Muscle of back (tissue), 11 donors: ENCODE results near the gene NFATC1. TPM values are rescaled to one million over a fixed set of nuclear protein-coding genes. Genes with fewer than 3 reads are reported as not detected.

Source experiments
- DNase-seq, 3 donors: peaks; one replicate each; pipeline versions ENCODE4 v3.0.0 to v3.0.0-alpha.2; 2013
- polyA plus RNA-seq, 10 donors: library from polyadenylated mRNA; unstranded; fragments of 120-200 nt; gene quantifications; one replicate each; pipeline ENCODE4 v1.2.1, GENCODE V29; 2013; ENCODE audit not compliant: insufficient read length in 10 of 10

The NFATC1 gene
- polyA plus RNA-seq, 10 donors = 10.5 to 19.4 (median 12.7) TPM

DNA sequence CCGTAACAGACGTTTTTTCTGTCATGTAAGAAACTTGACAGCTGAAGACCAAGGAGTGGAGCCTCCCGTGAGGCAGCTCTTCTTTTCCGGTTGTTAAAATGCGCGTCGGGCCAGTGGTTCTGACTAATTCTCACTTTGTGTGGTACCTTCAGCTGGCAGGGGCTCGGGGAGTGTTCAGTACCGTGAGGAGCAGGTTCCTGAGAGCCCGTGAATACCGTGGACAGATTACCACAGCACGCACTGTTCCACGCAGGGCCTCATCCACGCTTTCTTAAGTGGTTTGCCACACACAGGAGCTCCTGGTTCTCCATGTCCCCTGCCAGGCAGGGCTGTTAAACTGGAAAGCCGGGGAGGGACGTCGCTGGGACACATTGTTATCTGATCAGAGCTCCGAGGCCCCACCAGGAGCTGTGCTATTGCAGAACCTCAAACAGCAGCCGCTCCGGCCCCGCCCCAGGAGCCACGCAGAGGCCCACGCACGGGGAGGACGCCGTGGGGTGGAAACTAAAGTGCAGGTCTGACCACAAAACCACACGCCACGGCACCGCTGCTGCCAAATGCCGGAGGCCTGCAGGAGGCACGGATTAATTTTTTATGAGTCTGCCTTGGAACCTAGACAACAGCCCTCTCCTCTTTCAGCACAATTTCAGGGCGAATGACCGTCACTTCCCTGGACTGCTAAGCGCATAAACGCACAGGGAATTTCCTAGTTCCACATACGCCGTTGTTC lies 43.3 kb downstream of the NFATC1 start:
- DNase-seq = peak; percentile 41 to 85 (median 72)

DNA sequence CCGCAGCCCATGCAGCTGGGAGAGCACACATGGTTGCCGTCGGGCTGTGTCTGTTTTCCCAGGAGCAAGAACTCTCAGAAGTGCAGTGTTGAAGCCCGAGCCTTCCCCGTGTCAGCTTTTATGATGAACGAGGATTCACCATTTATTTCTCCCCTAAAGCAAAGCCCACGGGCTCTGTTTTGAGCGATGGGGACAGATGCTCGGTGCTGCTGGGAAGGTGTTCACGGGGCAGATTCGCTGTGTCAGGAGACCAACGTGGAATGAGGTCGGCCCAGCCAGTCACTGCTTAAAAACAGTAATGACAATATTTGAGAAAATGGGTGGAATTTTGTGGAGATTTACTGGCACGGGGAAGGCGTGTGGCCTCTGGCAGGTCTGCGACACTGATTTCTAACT lies 43.9 kb downstream of the NFATC1 start:
- DNase-seq = no peak

DNA sequence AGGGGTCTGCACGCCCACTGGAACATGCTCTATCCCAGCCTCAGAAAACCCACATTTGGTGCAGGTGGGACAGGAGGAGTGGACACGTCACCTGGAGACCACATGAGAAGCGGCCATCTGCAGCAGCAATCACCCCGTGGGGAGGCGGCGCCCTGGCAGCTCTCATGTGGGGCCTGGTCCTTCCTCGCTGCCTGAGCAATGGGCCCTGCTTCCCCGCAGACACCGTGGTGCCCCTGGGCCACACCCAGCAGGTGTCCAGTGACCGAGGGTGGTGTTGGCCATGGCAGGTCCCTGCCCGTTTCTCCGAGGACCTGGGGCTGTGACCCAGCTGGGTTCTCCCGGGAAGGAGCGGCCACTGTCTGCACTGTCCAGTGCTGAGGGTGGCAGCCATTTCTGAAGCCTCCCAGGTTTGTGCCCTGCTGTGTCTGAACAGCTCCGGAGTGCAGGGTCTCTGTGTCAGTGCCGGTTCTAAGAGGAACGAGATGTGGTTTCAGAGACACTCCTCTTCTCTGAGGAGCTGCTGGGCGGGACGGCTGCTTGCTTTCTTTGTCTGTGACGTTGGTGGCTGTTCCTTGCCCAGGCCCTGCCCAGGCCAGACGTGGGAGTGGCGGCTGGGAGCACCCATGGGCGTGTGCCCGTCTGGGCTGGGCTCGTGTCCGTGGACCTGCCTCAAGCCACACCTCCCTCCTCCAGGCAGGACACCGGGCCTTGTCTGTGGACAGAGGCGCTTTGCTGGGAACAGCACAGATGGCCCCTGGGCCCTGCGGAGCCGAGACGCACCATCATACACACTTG lies 44.8 kb downstream of the NFATC1 start:
- no peak for DNase-seq

DNA sequence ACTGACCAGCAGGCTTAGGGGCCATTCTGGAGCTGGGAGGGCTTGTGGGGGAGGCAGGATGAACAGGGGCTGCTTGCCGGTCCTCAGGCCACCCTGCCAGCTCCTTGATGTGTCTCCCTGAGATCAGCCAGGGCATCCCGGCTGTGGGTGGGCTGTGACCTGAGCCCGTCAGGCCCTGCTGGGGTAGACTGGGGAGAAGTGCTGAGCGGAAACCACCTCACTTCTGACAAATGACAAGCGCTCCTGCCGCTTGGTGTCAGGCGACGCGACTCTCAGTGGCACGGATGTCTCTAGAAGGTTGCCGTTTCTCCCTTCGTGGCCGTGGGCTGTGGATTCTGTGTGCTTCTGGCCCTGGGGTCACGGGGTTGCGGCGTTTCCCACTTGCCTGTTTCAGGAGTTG lies 45.7 kb downstream of the NFATC1 start:
- no peak for DNase-seq

DNA sequence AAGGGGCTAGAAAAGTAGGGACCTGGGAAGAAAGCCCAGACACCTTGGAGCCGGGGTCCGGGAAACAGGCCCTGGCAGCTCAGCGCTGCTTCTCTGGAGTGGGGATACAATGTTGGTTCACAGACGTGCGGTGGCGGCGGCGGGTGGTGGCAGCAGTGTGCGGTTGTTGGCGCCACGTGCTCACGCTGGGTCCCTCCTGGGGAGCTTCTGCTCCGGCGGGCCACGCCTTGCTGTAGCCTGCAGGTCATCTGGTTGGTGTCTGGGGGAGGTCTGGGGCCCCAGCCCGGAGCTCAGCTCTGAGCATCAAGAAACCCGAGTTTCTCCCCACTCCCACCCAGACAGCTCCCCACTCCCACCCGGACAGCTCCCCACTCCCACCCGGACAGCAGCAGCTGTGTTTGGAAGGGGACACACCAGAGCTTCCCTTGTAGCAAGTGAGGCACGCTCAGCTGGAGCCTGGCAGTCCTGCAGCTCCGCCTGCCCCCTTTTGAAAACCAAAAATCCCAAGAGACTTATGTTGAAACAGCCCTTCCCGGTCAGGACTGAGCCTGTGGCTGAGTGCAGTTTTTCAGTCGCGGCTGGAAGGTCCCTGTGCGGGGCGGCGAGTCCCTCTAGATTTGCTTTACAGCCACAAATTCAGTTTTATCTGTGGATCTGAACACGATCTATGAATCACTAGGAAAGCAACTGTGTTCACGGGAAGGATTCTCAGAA lies 46.9 kb downstream of the NFATC1 start:
- peak in 2 of 3 donors; percentile 19 to 53 for DNase-seq

DNA sequence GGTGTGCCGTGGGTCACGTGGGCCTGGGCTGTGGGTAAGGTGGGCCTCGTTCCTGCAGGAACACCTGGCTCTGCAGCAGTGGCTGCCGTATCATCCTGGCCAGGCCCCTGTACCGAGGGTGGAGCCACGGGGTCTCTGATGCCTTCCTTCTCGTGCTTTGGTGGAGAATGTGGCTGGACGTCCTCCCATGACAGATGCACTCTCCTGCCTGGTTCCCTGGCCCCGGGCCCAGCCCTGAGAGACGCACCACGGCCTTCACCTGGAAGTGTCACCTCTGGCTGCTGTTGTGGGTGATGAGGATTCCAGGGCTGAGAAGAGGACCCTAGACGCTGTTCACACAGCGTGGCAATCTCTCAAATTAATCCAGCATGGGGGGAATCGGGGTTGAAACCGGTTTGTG lies 49.5 kb downstream of the NFATC1 start:
- no peak for DNase-seq

DNA sequence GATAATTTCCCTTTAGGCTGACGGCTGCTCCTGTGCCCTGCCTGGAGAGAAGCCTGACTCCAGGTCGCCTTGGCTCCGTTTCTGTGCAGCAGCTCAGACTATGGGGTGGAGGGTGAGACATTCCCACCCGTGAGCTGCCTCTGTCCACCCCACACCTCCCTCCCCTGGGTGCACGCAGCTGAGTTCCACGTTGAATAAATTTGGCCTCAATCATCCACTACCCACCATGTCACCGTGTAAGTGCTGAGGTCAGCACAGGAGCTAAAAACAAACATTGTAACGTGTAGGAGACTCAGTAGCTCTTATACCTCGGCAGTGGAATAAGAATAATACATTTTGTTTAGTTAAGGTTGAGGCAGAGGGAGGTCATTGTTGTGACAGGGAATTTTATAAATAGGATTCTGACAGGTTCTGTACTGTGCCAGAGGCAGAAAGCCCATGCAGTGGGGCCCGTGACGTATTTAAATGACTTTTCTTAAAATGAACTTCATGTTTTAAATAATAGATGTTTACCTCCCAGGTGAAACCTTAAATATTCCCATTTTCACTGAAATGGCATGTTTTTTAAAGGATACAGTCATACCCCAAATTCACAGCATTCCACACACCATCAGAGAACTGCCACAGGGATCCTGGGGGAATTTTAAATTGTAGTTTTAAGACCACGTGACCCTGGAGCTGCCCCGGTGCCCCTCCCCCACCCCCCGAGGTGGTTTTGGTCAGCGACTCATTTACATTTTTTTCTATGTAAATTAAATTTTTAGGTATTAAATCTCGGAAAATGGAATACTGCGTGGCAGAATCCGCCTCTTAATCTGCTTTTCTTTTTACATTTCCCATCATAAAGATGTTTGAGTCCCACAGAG lies 50.2 kb downstream of the NFATC1 start:
- no peak for DNase-seq

DNA sequence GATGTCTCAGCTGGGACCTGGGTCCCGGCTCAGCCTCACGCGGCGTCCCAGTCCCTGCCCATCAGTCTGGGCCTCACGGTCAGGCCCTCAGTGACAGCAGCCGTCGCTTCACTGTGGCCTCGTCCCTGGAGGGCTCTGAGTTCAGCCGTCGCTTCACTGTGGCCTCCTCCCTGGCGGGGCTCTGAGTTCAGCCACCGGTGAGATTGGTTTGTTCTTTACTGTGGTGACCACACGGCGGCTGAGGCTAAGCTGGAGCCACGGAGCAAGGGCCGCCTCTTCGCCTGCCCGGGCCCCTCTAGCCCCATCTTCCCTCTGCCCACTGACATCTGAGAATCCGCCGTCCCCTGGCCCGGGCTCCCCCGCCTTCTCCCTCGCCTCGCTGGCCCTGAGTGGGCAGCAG lies 51.2 kb downstream of the NFATC1 start:
- no peak for DNase-seq

DNA sequence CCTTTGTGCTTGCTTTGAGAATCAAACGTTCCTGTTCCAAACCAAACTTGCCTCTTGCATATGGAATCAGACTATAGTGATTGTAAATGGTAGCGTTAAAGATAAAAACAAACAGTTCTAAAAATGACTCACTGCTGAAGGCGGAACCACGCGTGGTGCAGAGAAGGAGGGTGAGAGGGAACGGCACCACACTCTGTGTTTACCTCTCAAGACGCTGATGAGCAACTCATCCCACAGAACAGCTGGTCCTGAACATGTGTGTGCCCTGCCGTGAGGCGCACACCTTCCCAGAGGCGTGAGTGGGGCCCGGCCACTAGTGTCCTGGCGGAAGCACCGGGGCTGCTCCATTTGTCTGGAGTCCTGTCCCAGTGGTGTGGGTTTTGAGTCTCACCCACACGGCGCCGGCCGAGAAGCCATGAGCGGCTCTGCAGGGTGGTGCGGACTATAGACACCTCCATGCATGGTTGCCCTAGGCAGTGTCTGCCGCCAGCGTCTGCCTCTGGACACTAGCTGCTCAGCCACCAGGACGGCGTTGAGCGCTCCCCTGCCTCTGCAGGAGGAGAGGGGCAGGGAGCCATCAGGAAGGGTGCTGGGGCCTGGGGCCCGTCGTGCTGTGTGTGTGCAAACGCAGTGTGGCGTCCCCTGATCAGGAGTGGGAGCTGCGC lies 52.1 kb downstream of the NFATC1 start:
- no peak for DNase-seq

DNA sequence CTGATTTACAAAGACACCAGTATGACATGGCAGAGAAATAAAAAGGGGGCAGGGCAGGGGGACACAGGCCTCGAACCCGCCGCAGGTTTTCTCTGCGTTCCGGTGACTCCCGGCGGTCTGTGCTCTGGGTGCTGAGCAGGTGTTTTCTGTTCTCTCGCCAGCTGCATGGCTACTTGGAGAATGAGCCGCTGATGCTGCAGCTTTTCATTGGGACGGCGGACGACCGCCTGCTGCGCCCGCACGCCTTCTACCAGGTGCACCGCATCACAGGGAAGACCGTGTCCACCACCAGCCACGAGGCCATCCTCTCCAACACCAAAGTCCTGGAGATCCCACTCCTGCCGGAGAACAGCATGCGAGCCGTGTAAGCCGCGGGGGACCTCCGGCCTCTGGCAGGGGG lies 52.9 kb downstream of the NFATC1 start:
- DNase-seq = no peak

DNA sequence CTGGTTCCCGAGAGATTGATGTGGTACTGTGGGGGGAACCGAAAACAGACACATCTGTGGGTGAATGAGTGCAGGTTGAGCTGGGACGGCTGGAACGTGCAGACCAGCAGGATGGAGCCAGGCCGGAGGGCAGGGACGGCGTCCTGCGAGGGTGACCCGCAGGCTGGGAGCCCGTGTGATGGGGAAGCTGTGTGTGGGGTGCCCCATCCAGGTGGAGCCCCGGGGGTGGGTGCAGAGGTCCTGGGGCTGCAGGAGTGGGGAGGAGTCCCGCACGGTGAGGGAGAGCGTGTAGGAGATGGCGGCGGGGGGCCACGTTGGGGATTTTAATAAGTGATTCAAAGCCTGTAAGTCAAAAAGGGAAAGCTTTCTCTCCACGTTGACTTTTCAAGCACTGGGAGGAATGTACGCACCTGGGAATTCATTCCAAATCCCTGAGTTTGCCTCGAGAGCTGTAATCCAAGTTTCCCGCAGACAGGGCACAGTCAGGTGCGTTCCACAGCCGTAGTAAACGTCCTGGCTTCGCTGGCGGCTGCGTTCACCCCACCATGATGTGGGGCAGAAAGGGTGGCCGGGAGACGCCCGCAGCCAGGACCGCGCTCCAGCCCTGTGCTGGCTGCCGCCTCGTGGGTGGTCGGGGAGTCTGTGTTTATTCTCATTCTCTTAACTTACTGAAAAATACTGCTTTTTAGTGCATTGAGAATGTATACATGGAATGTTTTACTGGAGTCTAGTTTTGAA lies 54.0 kb downstream of the NFATC1 start:
- DNase-seq = no peak

DNA sequence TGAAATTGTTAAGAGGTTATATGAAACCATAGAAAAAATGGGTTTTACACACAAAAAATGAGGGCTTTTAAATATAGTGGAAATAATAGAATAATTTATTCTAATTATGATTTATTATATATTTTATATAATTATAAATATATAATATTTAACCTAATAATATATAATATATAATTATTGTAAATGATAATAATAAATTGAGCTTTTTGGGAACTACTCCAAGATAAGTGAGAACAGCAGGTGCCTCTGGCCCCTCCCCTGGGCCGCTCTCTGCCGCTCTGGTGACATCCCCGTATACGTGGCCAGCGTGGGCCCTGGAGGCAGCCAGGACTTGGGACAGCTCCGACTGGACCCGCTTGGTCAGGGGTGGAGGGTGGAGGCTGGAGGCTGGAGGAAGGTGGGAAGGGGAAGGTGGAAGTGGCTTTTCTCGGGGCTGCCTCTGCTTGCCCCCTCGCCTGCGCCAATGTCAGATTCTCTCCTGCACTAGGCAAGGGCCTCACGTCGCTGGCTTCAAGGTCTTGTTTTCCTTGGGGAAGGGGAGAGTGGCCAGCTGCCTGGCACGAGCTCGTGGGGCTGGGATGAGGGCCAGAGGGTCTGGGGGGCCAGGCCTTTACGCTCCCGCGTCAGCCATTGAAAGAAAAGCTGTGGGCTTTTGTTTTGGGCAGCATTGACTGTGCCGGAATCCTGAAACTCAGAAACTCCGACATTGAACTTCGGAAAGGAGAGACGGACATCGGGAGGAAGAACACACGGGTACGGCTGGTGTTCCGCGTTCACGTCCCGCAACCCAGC lies 54.8 kb downstream of the NFATC1 start:
- no peak for DNase-seq

DNA sequence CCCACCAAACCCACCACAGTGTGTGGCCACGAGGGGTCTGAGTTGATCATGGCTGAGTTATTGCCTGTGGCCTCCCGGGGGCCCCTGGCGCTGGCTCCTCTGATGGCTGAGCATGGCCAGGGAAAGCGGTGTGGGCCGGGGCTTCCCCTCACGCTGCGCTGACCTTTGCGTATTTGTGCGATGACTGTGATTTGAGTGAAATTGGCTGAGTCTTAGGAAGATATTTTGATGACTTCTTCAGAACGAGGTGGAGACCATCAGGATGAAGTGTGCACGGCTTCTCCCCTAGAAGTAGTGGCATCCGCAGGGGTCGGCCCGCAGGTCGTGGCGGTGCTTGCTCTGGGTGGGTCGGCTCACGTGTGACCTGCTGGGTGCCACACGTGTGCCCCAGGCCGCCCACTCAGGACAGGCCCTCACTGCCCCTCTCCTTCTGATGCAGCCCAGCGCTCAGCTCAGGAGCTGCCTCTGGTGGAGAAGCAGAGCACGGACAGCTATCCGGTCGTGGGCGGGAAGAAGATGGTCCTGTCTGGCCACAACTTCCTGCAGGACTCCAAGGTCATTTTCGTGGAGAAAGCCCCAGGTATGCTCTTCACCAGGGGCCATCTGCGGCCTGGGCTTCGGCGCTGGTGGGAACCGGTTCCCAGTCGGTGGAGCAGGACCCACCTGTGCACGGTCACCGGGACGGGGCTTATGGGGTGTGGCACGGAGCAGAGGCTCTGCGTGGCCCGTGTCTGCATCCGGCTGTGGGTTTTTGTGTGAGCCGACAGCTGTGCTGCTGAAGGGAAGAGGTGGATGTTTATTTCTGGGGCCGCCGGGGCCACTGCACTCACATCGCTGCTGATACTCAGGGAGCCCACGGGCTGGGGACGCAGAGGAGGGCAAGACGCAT lies 55.8 kb downstream of the NFATC1 start:
- DNase-seq = no peak

DNA sequence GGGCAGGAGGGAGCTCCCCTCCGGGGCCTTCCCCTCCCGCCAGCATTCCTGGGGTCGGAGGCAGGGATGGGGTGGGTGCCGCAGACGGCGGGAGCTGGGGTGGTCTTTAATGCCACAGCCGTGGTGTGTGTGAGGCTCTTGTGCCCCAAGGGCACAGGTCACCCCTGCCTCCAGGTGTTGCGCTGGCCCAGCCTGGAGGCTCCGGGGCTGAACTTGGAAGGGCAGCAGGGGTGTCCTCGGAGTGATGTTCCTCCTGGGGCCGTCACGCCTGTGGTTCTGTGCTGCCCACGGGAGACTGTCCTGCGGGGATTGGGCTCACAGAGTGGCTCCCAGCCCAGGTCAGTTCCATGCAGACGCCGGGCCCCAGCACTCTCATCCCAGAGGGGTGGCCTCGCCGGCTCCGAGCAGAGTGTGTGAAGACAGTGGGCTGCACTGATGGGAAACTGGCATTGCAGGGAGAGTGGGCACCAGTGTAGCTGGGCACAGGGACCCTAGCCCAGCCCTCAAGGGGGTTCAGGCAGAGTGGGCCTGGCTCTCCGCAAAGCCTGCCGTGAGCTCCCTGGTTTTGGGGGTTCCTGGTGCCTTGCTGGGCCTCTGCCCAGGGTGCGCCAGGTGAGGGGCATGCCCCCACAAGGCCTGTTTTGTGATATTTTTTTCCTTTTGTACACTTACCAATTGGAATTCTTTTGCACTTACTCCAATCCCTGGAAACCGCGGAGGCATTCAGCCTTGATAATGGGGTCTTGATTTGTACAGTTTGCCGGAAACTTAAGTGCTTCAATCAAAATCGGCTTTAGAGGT lies 56.7 kb downstream of the NFATC1 start:
- no peak for DNase-seq

DNA sequence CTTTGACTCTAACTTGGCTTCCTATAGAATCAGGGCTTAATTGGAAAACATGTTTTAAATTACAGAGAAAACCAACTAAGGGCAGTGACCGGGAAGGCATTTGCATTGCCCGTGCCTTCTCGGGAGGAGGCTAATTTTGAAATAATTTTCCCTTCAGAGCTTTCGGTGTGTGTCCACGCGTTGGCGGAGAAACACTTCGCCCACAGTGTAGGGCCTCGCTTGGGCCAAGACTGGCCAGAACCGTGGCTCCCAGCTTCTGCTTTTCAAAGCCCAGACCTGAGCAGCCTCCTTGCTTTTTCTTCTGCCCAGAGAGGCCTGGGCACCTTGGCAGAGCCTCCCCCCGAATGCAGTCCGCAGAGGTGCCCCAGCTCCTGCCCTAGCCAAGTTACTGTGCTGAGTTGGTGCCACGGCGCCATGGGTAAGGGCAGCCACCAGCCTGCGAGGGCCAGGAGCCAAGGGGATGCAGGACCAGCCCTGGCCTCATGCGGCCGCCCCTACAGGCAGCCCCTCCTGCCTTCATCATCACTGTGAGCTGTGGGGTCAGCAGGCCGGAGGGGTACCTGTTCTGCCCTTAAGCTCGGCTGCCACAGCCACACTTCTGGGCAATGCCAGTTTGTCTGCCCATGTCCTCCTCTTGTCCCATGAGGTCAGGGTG lies 57.4 kb downstream of the NFATC1 start:
- DNase-seq = no peak

DNA sequence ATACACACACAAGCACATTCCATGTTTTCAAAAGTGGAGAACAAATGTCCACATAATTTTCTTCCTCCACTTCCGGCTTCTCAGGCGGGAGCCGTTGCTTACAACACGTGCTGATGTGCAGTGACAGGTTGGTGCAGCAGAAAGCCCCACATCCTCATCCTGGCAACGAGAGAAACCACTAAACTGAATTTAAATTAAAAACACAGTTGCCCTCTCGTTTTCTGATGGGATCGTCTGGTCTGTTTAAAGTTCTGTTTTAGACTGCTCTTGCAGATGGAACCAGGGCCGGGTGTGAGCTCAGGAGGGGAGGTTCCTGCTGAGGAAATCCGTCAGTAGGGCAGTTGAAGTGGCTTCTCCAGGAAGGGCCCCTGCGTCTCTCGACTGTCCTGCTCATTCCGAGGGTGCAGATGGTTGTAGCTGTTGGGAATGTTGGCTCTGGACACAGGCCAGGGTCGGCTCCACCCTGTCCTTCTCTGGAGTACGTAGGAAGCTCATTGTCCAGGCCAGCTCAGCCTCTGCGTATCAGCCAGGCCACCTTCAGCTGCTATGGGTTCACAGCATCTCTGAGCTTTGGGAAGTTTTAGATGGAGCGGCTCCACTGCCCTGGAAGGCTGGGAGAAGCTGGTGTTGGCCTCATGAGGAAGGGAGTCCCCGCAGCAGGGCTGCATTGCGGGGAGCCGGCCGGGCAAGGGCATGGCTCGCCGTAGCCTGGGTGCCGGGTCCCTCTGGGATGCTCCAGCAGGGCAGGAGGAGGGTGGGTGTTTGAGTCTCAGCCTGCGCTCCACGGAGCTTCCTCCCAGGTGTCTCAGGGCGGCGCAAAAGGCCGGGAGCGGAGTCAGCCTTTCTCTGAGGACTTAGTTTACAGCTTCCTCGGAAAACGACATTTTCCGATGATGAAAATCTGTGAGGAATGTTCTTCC lies 58.3 kb downstream of the NFATC1 start:
- peak in 1 of 3 donors; percentile 50 for DNase-seq
